Measurements from ENCODE around the gene DOCK10.

DOCK10 gene

GRCh38 chr2:225031599-225031998 is 10.7 kb downstream of the DOCK10 start:
- Histone ChIP-seq H3K79me2 (ENCODE audit: insufficient read depth, low read length) (peaks cover 84% of the 10 kb centered on the region), H3K27me3 (ENCODE audit: insufficient read depth, low read length, poor library complexity) (no peaks in the 10 kb centered on the region), H3K27ac (ENCODE audit: low read length) (no peak overlapping the region), H3K9me3 (ENCODE audit: insufficient read depth, low read length, severe bottlenecking) (no peaks in the 10 kb centered on the region), H3K9ac (ENCODE audit: low read depth, low read length) (no peak overlapping the region), H3K4me2 (ENCODE audit: insufficient read depth, low read length) (no peak overlapping the region), H3K4me1 (ENCODE audit: insufficient read depth, low read length) (peaks cover 27% of the 10 kb centered on the region), H2AFZ (ENCODE audit: low read depth, low read length) (no peak overlapping the region), H3K36me3 (ENCODE audit: insufficient read depth, low read length) (peaks cover 7% of the 10 kb centered on the region; the same call in 1 of the 2 replicates), H4K20me1 (ENCODE audit: insufficient read depth, low read length) (peaks cover 42% of the 10 kb centered on the region), H3K4me3 (ENCODE audit: low read depth in 1 of 2, low read length in 2 of 2) (no peak overlapping the region)
- no peak for TF ChIP-seq CTCF (IDR thresholded peaks at IDR 0.05; ENCODE audit: borderline replicate concordance, extremely low read depth, low read length, poor library complexity, severe bottlenecking)
- no peak for TF ChIP-seq EZH2 (IDR thresholded peaks at IDR 0.05; ENCODE audit: borderline replicate concordance, low read depth, low read length, severe bottlenecking)
- ATAC-seq (ENCODE audit: insufficient read depth, low read depth) = no peak
- no peak for DNase-seq

GRCh38 chr2:225030893-225031292 is 11.4 kb downstream of the DOCK10 start:
- peaks cover 7% of the 10 kb centered on the region; the same call in 1 of the 2 replicates for H3K36me3 ChIP-seq (ENCODE audit: insufficient read depth, low read length)
- TF ChIP-seq CTCF (IDR thresholded peaks at IDR 0.05; ENCODE audit: borderline replicate concordance, extremely low read depth, low read length, poor library complexity, severe bottlenecking) = no peak
- H3K9me3 ChIP-seq (ENCODE audit: insufficient read depth, low read length, severe bottlenecking) = no peaks in the 10 kb centered on the region
- no peak overlapping the region for H3K4me3 ChIP-seq (ENCODE audit: low read depth in 1 of 2, low read length in 2 of 2)
- no peak overlapping the region for H2AFZ ChIP-seq (ENCODE audit: low read depth, low read length)
- H3K27me3 ChIP-seq (ENCODE audit: insufficient read depth, low read length, poor library complexity) = no peaks in the 10 kb centered on the region
- no peak for ATAC-seq (ENCODE audit: insufficient read depth, low read depth)
- H3K4me2 ChIP-seq (ENCODE audit: insufficient read depth, low read length) = no peak overlapping the region
- H3K27ac ChIP-seq (ENCODE audit: low read length) = no peak overlapping the region
- H3K79me2 ChIP-seq (ENCODE audit: insufficient read depth, low read length) = peaks cover 79% of the 10 kb centered on the region
- peaks cover 45% of the 10 kb centered on the region for H4K20me1 ChIP-seq (ENCODE audit: insufficient read depth, low read length)
- H3K9ac ChIP-seq (ENCODE audit: low read depth, low read length) = no peak overlapping the region
- DNase-seq = no peak
- peaks cover 34% of the 10 kb centered on the region for H3K4me1 ChIP-seq (ENCODE audit: insufficient read depth, low read length)

GRCh38 chr2:225030203-225030602 is 12.1 kb downstream of the DOCK10 start:
- Histone ChIP-seq H3K4me1 (ENCODE audit: insufficient read depth, low read length) (peaks cover 40% of the 10 kb centered on the region), H3K36me3 (ENCODE audit: insufficient read depth, low read length) (peaks cover 7% of the 10 kb centered on the region; the same call in 1 of the 2 replicates), H3K27me3 (ENCODE audit: insufficient read depth, low read length, poor library complexity) (no peaks in the 10 kb centered on the region), H3K27ac (ENCODE audit: low read length) (no peak overlapping the region), H2AFZ (ENCODE audit: low read depth, low read length) (no peak overlapping the region), H3K79me2 (ENCODE audit: insufficient read depth, low read length) (peaks cover 82% of the 10 kb centered on the region), H3K9me3 (ENCODE audit: insufficient read depth, low read length, severe bottlenecking) (no peaks in the 10 kb centered on the region), H3K4me2 (ENCODE audit: insufficient read depth, low read length) (no peak overlapping the region), H3K9ac (ENCODE audit: low read depth, low read length) (no peak overlapping the region), H4K20me1 (ENCODE audit: insufficient read depth, low read length) (peaks cover 46% of the 10 kb centered on the region), H3K4me3 (ENCODE audit: low read depth in 1 of 2, low read length in 2 of 2) (no peak overlapping the region)
- ATAC-seq (ENCODE audit: insufficient read depth, low read depth) (no peak), DNase-seq (no peak)
- TF ChIP-seq EZH2 (IDR thresholded peaks at IDR 0.05; ENCODE audit: borderline replicate concordance, low read depth, low read length, severe bottlenecking) = no peak
- no peak for TF ChIP-seq CTCF (IDR thresholded peaks at IDR 0.05; ENCODE audit: borderline replicate concordance, extremely low read depth, low read length, poor library complexity, severe bottlenecking)

- Histone ChIP-seq H3K27ac (ENCODE audit: low read length) (no peak overlapping the region), H3K9ac (ENCODE audit: low read depth, low read length) (no peak overlapping the region), H3K27me3 (ENCODE audit: insufficient read depth, low read length, poor library complexity) (no peaks in the 10 kb centered on the region), H3K79me2 (ENCODE audit: insufficient read depth, low read length) (peaks cover 82% of the 10 kb centered on the region), H4K20me1 (ENCODE audit: insufficient read depth, low read length) (peaks cover 40% of the 10 kb centered on the region), H3K4me3 (ENCODE audit: low read depth in 1 of 2, low read length in 2 of 2) (no peak overlapping the region), H3K9me3 (ENCODE audit: insufficient read depth, low read length, severe bottlenecking) (no peaks in the 10 kb centered on the region), H2AFZ (ENCODE audit: low read depth, low read length) (no peak overlapping the region), H3K4me1 (ENCODE audit: insufficient read depth, low read length) (peaks cover 40% of the 10 kb centered on the region), H3K36me3 (ENCODE audit: insufficient read depth, low read length) (no peaks in the 10 kb centered on the region), H3K4me2 (ENCODE audit: insufficient read depth, low read length) (no peak overlapping the region)
- TF ChIP-seq EZH2 (IDR thresholded peaks at IDR 0.05; ENCODE audit: borderline replicate concordance, low read depth, low read length, severe bottlenecking) (no peak), CTCF (IDR thresholded peaks at IDR 0.05; ENCODE audit: borderline replicate concordance, extremely low read depth, low read length, poor library complexity, severe bottlenecking) (no peak)
- DNase-seq (no peak), ATAC-seq (ENCODE audit: insufficient read depth, low read depth) (no peak)
These were observed 13.7 kb downstream of the DOCK10 start for GRCh38 chr2:225028572-225028971.

All from DND-41 (cell line).